GM10847 (cell line): ENCODE results near the gene EPRS1.

Source experiments
- POLR2A ChIP-seq: IDR thresholded peaks from 2 replicates; pipeline ENCODE4 v1.6.1; 2011; ENCODE audit not compliant: insufficient read length; ENCODE audit errors: extremely low read depth

Gene EPRS1

DNA sequence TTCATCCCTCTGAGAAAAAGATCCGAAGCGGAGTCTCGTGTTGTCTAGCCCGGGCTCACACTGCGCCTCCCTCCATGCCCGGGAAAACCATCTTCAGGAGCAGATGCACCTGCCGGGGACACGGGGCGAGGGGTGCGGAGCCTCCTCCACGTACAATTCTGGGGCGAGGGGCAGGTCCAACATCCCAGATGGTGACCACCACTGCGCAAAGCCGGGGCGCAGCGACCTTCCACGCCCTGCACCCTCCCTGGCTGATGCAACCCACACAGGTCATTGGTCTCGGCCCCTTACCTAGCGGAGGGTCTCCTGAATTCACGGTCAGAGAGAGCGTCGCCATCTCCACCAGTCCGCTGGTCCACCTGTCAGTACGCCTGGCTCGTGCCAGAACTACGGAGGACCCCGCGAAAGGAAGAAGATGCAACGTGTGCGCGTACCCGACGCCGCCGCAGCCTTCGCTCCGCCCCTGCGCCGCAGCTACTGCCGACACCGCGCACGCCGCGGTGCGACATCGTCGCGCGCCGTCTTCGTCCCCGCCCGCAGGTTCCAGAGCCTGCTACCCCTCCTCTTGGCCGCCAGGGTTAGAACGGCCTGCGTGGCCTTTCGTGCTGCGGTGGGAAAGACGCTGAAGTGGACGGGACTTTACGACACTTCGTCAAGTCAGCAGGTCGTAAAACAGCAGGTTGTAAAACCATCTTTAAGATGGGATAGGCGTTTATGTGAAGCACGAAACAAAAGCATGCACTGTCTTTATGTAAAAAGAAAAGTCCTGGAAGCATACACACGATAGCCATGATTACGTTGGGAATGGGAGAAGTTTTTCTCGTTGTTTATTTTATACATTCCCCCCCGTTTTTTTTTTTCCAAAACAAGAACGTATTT is at the start of gene EPRS1:
Gene EPRS1, minus strand, starts transcription at position 454 of the 879 bp plus-strand sequence. Its CDS starts 117 bp downstream, at position 337.
- TF ChIP-seq POLR2A = peak; percentile 86

DNA sequence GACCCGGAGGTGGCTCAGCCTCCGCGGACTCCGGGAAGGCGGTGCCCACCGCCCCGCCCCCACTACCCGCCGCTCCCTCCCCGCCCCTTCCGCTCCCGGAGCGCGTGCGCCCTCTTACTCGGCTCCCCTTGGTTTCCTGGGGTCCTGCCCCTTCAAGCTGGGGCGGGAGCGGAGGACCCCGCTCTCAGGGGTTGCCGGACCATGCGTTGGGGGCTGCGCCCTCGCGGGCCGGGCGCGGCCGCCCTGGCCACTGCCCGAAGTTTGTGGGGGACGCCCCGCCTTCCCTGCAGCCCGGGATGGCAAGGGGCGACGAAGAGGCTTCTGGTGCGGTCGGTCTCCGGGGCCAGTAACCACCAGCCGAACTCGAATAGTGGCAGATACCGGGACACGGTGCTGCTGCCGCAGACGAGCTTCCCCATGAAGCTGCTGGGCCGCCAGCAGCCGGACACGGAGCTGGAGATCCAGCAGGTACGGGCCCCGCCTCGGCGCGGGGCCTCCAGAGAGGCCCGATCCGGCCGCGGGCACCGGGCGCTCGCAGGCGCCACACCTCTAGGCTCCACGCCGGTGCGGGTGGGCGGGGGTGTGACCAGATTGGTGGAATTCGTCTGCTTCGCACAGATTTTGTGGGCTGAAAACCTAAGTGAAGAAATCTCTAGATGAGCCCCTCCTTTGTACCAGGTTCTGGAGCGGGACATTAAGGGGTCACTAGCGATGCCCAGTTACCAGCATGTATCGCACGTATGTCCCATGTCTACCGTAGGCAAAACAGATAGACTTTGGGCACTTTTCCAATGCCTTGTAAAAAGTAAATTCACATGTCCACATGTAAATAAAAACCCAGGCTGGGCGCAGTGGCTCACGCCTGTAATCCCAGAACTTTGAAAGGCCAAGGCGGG is 48.0 kb upstream of the EPRS1 start, which contains the start of gene IARS2:
Gene IARS2, plus strand, starts transcription at position 117 of the 896 bp plus-strand sequence. Its CDS starts 85 bp downstream, at position 202.
- peak; percentile 62 for TF ChIP-seq POLR2A

DNA sequence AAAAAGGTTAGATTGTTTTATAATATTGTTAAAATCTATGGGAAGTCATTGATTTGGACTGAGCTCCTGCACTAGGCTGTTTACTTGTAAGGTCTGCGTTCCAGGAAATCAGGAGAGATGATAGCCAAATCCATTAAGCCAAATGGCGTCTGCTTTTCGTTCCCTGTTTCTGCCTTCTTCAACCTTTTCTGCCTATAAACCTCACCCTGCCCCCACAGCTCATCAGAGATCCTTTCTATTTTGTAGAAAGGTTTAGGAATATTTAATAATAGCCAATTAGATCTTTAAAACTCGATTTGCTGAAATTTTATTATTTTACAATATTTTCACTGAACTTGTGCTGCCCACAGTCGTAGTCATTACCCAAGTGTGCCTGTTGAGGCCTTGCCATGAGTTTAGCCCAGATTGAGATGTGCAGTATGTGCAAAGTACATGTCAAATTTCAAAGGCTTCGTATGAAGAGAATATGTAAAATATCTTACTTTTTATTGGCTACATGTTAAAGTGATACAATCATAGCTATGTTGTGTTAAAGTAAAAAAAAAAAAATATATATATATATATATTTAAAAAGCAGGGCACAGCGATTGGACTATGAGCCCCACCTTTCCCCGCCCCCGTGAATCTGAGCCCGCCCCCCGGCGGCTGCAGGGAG is 47.2 kb upstream of the EPRS1 start:
- no peak for TF ChIP-seq POLR2A

DNA sequence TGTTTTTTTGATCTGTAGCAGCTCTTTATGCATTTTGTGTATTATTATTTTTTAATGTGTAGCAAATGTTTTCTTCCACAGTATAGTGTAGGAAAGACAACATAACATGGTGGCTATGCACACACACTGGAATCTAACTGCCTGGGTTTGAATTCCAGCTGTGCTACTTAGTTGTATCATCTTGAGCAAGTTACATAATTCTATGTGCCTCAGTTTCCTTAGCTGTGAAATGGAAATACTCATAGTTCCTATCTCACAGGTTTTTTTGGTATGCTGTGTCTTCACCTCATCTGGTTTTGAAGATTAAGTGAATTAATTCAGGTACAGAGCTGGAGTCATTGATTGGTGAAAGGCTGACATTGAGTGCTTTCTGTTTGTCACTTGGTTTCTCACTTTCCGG is 46.4 kb upstream of the EPRS1 start:
- TF ChIP-seq POLR2A = no peak

DNA sequence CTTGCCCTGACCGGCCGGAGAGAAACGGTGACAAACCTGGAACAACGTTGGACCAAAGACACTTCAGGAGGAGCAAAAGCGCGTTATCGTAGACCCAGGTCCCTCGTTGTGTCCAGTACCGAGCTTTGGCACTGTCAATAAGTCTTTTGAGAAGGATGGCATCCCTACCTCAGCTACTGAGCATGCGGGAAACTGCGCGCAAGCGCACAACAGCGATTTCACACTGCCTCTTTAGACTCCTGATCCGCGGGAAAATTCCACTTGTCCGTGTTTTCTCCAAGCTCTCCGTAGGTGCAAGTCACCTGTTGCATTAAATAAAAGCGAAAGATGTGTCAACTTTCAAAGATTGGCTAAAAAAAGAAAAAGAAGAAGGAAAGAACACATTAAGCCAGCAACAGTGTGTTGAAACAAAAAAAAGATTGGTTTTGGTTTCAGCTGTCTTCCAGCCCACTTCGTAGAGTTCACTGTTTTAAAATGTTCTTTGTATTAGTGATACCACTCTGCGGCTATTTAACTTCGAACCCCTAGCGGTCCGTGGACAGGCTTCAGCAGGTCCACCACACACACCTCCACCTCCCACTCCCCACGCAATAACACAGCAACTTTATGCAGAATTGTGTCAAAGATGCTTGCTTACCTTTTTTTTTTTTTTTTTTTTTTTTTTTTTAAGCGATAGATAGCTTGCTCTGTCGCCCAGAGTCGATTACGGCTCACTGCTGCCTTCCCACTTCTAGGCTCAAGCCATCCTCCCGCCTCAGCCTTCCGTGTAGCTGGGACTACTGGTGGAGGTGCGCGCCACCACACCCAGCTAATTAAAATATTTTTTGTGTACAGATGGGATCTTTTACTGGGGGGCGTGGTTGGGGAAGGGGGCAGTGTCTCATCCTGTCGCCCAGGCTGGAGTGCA is 43.6 kb upstream of the EPRS1 start, which contains the start of gene BPNT1:
Gene BPNT1, minus strand, starts transcription at position 139 of the 907 bp plus-strand sequence. CDS start 9,942 bp downstream, outside the sequence.
- TF ChIP-seq POLR2A = peak; percentile 69

DNA sequence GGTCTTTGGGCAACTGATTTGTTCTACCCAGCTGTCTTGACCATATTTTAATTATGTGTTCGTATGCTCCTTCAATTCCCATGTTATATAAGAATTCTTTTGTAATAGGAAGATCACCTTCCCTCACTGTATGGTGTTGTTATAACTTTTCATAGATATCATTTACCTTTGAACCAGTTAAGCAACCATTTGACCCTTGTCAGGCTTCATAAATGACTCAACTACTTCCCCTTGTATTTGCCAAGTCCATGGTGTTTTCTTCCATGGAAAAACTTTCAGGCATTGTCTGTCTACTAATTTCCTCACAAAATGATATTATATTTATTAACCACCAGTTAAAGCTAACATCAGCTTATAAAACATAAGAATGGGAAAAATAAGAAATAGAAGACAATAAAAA is 38.2 kb upstream of the EPRS1 start:
- TF ChIP-seq POLR2A = no peak

DNA sequence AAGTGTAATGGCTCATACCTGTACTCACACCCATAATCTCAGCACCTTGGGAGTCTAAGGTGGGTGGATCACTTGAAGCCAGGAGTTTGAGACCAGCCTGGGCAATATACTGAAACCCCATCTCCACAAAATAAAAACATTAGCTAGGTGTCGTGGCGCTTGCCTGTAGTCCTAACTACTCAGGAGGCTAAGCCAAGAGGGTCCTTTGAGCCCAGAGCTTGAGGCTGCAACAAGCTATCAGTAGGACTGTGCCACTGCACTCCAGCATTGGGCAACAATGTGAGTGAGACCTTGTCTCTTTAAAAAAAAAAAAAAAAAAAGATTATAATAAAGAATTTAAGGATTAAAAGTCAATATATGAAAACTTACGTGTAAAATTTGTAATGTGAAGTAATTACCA is 31.6 kb upstream of the EPRS1 start:
- no peak for TF ChIP-seq POLR2A

DNA sequence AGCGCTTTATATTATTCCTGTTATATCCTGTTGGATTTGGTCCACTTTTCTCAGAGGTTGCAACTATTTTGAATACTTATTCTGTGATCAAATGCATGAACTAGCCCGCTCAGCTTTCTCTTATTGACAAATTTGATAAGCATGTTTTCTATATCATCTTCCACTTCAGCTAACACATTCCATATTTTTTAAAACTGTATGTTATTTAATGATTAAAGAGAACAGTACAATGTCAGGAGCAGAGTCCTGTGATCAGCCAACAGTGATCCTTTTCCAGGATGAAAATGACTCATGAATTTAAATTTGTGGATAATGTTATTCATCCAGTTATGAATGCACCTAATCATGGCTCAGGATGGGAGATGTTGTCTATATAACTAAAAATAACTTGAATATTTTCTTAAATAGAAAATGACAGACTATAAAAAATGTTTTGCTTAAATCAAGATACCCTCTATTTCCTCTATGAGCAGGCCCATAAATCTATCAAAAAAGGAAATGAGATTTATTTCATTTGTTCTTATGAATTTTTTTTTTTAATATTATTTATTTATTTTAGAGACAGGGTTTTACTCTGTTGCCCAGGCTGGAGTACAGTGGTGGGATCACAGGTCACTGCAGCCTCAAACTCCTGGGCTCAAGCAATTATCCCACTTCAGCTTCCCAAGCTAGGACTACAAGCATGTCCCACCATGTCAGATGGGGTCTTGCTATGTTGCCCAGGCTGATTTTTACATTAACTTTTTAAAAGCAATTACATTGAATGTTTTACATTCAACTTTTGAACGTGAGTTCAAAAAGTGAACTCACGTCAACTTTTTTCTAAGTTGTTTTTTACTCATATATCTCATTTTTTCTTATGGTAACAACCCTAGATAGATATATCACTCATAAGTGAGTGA is 30.8 kb upstream of the EPRS1 start:
- no peak for TF ChIP-seq POLR2A

DNA sequence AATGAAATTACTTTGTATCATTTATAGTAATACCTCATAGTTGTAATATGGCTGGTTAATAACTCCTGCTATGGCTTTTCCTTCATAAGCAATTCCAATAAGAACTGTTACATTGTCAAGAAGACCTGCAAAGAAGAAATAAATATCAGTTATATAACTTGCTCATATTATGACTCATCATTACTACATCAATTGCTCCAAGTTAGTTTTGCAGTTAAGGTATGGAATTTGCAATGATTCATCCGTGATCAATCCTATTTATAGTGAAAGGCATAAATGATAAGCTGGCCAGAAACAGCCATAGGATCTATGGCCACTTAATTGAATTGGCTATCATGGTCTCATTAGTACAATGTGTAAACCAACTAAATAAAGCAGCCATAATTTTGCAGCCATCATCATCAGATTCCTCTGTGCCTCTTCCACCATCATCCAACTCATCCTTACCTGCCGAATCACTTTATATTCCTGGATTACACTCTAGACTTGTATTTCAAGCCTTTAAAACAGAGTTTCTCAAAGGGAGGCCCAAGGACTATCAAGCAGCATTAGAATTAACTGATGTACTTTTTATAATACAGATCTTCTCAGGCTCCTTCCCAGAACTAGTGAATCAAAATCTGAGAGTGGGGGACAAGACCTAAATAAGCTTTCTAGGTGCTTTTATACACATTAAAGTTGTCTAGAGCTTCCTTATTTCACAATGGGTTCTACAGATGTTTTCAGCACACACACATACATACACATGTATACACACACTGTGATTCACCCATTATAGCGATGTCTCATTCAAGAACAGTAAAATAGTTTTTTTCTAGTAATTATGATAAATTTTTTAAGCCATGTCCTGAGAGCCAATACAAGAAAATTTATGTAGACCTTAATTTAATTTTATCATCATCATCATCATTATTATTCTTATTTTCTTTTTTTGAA is 21.2 kb upstream of the EPRS1 start:
- TF ChIP-seq POLR2A = no peak

DNA sequence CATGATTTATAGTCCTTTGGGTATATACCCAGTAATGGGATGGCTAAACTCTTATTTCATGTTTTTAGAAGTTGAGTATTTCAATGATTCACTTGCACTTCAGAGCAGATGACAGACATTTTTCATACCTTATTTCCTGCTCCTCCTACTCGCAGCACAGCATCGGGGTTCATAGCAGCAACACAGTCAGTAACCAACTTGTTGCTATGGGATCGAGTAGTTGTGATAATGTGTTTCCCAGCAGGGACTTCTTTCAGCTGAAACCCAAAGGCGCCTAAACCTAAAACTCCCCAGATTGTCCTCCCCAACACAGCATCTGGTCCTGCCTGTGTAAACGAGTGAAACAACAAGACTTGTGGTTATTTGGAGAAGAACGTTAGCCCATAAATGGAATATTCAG is 16.3 kb upstream of the EPRS1 start:
- no peak for TF ChIP-seq POLR2A

DNA sequence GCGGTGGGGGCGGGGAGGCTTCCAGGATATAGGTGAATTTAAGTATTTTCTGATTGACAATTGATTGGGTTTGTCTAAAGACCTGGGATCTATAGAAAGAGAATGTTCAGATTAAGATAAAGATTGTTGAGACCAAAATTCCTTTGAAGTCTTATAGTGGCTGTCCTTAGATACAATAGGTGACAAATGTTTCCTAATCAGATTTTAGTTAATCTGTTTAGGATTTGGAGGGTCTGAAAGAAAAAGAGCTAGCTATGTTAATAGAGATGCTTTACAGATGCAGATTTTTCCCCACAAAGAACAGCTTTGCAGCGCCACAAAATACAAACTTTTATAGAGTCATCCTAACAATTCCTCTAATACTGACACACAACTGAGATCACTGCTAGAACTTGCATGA is 14.6 kb upstream of the EPRS1 start:
- no peak for TF ChIP-seq POLR2A

DNA sequence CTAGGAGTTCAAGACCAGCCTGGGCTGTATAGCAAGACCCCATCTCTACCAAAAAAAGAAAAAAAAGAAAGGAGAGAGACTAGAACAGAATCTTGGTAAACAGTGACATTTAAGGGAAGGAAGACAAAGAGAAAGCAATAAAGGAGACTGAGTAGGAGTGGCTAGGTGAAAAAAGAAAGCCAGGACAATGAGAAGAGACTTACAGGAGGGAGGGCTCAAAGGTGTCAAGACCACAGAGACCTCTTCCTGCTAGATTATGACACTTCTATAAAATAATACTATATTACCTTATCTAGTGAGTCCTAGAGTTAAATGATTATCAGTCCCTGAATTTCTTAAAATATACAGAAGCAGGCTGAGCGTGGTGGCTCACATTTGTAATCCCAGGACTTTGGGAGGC is 10.1 kb upstream of the EPRS1 start:
- TF ChIP-seq POLR2A = no peak
